Left cardiac atrium (tissue), 4 donors: ENCODE results near the gene PLXNA2. TPM values are rescaled to one million over a fixed set of nuclear protein-coding genes. Genes with fewer than 3 reads are reported as not detected.

Source experiments
- ATAC-seq, 2 donors: fragments of 200-7000 bp; cut with Tn5 transposase; one replicate each; pipeline ENCODE4 v1.9.1; 2020; ENCODE audit warnings: mild to moderate bottlenecking in 2 of 2, moderate library complexity in 2 of 2
- DNase-seq: peaks from one replicate; pipeline ENCODE4 v3.0.0-alpha.2; 2020
- intact Hi-C, 2 donors: fragments of 100-400 bp; cut with DNase I; formaldehyde crosslinking; loops; one replicate each; pipeline versions ENCODE4 v1.14.1 to v1.15.1; 2022 to 2023
- total RNA-seq, 2 donors: library from RNA; stranded (reverse); fragmentation: NEBNext Ultra II Directional; extraction: Animal tissue kit (Norgen Biotek cat#: 25700); gene quantifications; one replicate each; pipeline ENCODE4 v1.2.1, GENCODE V29; 2021
- donor health status: DM: no; HTN: yes; CAD: no.
- donor health status: DM: no; HTN: yes; CAD: no; lungs with severe emphysema.
- donor health status: DM: yes; HTN: yes; CAD: no.
- donor health status: Dilated cardiomyopathy.

PLXNA2 gene
- total RNA-seq, 2 donors from 2014 or later: 13.3 to 43.4 TPM

DNA sequence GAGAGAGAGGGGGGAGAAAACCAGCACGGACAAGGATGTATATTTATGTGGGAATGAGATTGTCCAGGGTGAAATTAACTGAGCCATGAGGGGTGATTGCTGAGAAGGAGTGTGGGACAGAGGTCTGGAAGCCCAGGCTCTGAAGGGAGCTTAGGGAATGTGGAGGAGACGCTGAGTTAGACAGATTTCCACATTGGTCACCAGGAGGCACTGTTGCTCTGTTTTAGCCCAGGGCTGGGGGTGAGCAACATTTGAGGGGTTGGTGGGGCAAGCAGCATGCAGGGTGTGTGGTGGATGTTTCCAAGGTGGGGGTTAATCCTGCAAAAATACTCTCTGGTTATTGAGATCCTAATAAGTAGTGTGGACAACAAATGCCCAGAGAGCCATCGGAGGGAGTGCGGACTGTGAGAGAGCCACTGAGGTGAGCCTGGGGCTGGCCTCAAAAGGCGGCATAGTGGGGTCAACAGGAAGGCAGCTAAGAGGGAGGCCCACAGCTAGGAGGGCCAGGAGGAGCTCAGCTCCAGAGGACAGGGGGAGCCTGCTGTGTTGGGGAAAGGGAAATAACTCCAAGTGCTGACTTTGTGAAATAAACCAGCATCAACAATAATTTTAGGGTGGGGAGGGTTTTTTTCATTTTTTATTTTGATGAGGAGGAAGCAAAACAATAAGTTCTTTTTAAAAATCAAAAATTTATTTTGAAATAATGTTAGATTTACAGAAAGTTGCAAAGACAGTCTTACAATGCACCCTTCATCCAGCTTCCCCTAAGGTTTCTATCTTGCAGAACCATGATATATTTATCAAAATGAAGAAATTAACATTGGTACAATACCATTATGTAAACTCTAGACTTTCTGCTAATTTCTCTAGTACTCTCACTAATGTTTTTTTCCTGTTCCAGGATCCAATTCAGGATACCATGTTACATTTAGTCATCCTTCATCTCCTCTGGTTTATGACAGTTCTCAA, 250.4 kb downstream of the PLXNA2 start:
- ATAC-seq (no peak), DNase-seq (no peak)
- intact Hi-C loops: loop anchor here in 1 of 2 donors (10.0 kb wide), 1 partner anchor 109 kb away; no protein-coding TSS in a partner anchor

DNA sequence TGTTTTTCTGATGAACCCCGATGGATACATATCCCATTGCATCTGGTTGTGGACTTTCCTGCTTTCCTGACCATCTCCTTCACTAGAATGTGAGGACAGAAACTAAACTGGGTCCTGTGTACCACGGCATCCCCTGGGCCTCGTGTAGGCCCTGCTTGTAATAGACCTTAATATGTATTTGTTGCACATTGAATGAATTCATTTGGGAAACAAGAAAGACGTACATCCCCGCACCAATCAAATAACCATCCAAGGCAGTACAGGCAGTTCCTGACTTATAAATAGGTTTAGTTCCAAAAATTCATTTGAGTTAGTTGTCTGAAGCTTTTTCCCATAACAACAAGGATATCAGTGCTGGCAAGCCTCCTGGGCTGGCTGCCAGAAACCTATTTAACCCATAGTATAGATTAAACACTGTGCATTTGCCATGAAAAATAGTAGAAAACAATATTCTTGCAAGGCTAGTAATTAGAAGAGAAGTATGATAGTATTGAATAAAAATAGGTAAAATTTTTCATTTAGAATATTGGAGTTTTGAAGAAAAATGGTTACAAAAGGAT, 251.4 kb downstream of the PLXNA2 start:
- DNase-seq (no peak), ATAC-seq (no peak)
- intact Hi-C loops: loop anchor here in 1 of 2 donors (10.0 kb wide), 1 partner anchor 108 kb away; no protein-coding TSS in a partner anchor

DNA sequence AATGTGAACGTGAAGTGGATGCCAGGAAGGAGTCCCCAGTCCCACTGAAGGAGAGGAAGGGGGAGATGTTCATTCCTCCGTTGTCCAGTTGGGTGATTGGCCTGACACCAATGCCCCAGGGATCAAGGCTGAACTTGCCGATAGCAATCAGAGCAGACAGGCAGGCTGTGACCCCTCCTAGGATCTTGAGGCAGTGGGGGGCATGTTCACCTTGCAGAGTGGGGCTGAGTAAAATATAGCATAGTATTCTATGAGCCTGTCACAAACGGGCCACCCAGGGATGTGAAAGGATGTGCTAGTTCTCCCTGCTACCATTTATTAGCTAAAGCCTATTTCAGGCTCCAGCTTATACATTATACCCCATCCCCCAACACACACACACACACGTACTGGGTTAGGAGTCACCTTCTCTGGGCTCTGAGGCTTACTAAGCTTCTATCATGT, 252.6 kb downstream of the PLXNA2 start:
- intact Hi-C loops: loop anchor here in 1 of 2 donors (10.0 kb wide), 1 partner anchor 107 kb away; no protein-coding TSS in a partner anchor

DNA sequence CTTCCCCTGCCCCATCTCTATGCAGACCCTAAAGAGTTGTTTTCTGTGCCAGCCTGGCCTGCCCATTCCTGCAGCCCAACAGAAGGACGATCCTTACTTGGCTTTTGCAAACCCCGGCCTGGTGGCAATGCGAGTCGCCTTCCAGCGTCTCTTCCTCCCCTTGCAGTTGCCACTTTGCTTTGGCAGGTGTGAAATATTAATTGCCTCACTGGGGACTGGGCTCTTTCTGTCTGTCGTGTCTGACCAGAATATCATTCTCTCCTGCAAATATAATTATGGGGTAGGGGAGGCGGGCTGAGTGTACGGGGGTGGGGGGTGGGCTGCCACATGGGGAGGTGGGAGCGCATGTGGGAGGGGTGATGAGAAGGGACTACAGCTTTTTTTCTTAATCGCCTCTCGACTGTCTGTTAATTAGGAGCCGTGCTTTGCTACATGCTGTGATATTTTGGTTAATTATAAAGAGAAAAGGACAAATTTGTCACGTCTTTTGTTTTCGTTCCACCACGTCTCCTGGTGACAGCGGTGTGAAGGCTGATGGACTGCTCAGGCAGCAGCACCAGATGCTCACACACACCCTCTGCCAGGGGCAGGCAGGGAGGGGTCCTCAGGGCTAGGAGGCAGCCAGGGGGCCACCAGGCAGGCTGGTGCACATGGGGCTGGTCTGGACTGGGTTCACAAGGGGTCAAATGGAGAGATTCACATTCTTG, 253.2 kb downstream of the PLXNA2 start:
- DNase-seq: no peak
- intact Hi-C loops: loop anchor here in 1 of 2 donors (10.0 kb wide), 1 partner anchor 106 kb away; no protein-coding TSS in a partner anchor
- ATAC-seq: no peak

More for the DNA sequence above, 252.6 kb downstream of the PLXNA2 start:
- DNase-seq: no peak
- ATAC-seq: no peak

DNA sequence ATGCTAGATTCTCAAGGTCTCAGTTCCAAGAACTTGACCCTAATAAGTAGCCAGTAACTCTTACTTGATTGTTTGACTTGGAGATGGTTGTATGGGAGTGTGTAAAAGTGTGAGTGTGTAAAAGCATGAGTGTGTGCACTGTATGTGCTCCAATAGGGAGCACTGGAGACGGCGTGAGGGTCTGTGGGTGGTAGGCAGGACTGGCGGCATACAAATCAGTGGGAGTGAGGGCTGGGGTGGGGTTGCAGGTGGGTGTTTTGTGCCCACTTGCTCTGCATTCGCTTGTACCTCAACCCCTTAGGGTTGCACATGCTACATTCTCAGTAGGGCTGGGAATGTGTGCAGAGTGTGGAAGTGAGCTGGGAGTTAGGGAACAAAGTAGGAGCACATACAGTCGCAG, 253.7 kb downstream of the PLXNA2 start:
- DNase-seq (no peak), ATAC-seq (no peak)
- intact Hi-C loops: loop anchor here in 1 of 2 donors (10.0 kb wide), 1 partner anchor 106 kb away; no protein-coding TSS in a partner anchor

DNA sequence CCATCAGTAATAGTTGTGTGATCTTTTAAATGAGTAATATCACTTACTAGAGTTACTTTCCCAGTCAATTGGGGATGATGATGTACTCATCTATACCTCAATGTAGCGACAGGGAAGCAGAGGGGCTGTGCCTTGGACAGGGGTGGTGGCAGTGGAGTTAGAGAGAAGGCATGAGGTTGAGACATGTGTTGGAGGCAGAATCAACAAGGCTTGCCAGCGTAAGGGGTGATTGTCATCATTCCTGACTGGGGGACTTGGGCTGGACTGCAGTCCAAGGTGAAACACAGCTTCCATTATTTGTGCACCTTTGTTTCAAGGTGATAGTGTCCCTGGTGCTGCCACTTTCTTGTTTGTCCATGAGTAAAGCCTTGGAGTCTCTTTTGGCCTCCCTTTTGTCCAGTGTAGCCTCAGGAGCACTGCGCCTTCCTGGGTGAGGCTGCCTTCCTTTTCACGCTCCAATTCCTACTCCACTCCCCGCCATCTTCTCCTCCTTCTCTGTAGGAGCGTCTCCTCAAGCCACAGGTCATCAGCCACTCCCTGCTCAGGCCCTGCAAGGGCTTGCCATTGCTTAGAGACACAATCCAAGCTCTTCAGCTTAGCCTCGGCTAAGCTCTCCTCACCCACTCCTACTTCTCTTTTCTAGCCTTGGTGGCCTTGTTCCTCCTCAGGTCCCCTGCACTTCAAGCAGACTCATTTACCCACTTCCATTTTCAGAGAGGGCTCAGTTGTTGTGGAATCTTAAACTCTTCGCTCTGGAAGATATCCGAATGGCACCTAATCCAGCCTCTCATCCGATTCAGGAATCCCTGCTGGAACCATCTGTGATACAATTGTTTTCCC, 255.6 kb downstream of the PLXNA2 start:
- intact Hi-C loops: no loop called here
- DNase-seq: no peak
- no peak for ATAC-seq

DNA sequence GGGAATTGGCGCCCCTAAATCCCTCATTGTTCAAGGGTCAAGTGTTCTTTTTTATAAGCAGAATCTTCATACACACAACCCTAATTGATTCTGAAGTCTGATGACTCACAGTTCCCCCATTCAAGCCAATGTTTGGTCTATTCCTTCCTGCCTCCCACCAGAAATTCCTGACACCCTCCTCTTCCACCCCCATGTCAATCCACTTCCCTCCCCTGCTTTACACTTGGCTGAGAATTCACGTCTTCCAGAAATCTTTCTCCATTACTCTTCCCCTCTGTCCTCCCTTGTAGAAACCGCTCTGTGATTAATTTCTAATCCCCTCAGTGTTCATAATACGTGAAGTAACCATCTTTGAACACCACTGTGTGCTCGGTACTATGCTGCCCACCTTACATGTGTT, 257.0 kb downstream of the PLXNA2 start:
- peak in 1 of 2 donors; percentile 80 for ATAC-seq
- intact Hi-C loops: no loop called here

DNA sequence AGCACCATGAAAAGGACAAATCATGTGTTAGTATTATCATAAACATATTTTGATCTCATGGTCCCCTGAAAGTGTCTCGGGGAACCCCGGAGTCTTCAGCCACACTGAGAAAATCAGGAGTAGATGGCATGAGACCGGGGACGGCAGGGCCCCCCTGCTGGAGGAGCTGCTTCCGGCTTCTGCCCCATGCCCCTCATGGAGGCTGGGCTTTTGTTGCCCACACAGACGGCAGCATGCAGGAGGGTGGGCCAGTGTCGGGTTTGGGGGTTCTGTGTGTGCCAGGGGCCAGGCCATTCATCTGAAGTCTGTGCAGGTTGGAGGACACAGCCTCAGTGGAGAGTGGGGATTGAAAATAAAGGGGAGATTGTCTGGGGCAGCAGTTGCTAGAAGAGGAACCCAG, 258.2 kb downstream of the PLXNA2 start:
- no peak for DNase-seq
- intact Hi-C loops: no loop called here
- ATAC-seq: no peak

More for the DNA sequence above, 257.0 kb downstream of the PLXNA2 start:
- no peak for DNase-seq

DNA sequence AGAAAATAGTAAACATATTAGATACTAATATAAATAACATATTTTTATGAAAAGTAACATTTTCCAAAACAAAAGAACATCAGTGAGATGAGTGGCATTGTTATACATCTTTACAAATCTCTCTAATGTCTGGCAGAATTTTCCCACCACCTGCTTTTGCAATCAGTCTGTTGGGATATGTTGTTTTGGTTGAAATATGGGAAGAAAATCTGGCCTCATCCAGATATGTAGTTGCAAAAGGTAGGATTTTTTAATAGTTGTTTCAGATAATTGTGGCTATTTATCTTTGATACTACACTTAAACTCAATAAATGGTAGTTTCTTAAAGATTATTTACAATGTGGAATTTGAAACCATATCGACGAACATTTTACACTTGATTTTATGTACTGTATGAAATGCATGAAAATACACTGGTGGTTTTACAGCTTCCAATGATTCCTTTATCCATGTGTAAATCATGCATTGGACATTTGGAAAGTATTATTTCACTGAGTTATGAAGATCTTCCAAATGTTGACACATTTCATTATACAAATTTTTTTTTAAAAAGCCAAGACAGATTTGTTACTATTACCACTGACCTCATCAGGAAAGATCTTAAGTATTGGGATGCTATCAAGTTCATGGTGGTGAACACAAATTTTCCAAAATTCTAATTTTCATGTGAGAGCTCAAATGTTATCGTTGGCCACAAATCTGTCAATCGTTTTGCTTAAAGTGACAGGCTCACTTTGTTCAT, 259.2 kb downstream of the PLXNA2 start:
- DNase-seq (no peak), ATAC-seq (no peak)
- intact Hi-C loops: no loop called here

DNA sequence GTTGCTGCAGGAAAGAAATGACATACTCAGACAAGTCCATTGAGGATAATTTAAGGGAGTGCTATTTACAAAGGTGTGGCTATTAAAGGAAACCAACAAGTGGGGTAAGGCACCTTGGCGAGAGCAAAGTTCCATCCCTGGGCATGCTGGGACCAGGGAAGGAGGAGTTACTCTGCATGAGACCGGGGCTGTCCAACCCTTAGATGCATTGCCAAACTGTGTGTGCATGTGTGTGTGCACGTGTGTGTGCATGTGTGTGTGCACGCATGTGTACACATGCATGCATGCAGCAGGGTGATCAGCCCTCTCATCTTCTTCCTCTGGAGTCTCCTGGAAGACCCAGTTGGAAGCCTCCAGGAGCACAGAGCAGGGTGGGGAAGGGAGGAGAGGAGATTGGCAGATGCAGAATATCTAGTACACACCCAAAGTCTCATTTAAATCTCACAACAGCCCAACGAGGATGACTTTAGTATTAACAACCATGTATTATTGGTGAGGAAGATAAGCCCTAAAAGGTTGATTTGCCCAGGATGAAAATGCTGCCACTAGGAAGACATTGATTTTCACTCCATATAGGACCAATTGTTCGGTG, 261.0 kb downstream of the PLXNA2 start:
- intact Hi-C loops: no loop called here
- no peak for DNase-seq
- no peak for ATAC-seq

DNA sequence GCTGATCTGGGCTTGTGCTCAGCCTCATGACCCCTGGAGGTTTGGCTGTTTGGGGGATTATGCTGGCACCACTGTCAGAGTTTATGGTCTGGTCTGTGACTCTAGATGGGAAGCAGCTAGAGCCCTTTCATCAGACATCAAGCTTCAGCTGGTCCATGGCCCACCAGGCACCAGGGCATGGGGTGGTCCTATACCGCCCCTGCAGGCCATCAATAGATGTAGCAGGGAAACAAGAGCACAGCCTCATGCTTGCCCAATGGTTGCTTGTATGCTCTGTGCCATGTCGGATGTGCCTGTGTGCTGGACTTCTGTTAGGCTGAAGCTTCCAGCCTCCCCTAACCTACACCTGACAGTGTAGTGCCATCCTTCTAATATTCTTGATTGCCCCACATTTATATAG, 262.2 kb downstream of the PLXNA2 start:
- DNase-seq (no peak), ATAC-seq (no peak)
- intact Hi-C loops: no loop called here

DNA sequence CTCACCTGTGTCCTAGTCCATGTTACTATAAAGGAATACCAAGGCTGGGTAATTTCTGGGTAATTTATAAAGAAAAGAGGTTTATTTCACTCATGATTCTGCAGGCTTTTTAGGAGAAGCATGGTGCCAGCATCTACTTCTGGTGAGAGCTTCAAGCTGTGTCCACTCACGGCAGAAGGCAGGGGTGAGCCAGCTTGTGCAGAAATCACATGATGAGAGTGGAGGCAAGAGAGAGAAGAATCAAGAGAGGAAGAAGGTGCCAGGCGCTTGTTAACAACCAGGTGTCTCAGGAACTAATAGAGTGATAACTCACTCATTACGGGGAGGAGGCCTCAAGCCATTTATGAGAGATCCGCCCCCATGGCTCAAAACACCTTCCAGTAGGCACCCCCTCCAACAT, 265.7 kb downstream of the PLXNA2 start:
- no peak for ATAC-seq

DNA sequence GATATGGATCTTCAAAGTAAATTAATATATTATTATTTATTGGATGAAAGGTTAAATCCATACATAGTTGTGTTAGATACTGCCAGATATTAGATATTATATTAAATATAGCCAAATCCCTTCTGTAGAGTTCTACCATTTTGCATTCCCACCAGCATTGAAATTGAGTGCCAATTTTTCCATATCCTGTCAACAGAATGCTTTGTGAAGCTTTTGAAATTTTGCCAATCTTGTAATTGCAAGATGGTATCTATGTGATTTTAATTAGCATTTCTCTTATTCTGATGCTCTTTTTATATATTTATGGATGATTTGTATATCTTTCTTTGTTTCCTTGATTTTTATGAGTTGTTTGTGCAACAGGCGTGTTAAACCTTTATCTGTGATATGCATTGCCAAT, 266.3 kb downstream of the PLXNA2 start:
- DNase-seq (no peak), ATAC-seq (no peak)
- intact Hi-C loops: no loop called here

More for the DNA sequence above, 265.7 kb downstream of the PLXNA2 start:
- DNase-seq: no peak
- intact Hi-C loops: no loop called here

DNA sequence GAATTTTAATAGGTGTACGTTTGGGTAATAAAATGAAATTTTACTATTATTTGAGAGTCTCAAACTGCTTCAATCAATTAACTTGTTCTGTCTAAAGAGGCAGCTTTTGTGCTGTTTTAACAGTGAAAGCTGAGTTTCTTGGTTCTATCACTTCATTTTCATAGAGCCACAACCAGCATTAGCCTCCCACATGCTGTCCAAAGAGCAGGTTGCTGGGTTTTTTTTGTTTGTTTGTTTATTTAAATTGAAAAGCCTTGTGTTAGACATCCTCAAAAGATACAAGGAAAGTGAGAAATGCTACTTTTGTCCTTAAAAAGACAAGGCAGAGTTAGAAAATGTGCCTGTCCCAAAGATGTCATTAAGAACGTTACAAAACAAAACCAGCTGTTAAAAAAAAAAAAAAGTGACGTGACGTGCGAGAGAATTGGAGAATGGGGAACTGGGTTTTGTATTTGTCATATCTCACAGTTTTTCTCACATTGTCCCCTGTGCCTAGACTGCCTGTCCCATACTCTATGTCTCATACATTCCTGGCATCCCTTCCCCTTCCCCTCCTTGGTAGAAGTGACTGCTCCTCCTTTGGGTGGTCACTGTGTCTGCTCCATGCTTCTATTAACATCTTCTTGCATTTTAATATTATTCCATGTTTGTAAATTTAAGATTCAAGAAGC, 270.2 kb downstream of the PLXNA2 start:
- no peak for DNase-seq
- no peak for ATAC-seq
- intact Hi-C loops: no loop called here

DNA sequence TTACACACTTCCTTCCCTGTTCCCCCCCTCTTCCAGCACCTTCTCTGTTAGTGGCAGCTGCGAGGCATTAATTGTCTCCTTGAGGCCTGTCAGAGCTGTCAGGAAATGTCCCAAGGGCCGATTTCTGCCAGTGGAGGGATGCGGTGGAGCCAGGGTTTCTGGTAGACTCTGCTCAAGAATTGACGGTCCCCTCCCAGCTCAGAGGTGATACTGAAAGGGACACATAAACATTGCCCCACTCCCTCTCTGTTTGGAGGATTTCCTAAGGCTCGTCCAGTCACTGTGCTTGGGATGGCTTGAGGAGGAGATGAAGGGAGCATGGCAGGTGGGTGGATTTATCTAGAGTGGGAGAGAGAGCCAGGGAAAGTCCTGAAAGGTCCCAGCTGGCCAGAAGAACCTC, 271.8 kb downstream of the PLXNA2 start:
- no peak for ATAC-seq
- intact Hi-C loops: no loop called here
- DNase-seq: no peak
